ENCODE data around the gene SCN2A. TPM values are rescaled to one million over a fixed set of nuclear protein-coding genes. Genes with fewer than 3 reads are reported as not detected.

Gene SCN2A
- total RNA-seq, result under 1 TPM in 1 of 3 donors, not detected in 2; 0.05 TPM

GRCh38 chr2:165239230-165239629 is at the start of gene SCN2A:
Gene SCN2A (plus strand): TSS chr2:165239414. CDS start chr2:165295824, 56,410 bp downstream.
- ATAC-seq (no peak), DNase-seq (no peak)
- H3K4me3 Mint-ChIP-seq, result no peak within 1 kb of the TSS
- peaks cover 3% of the 10 kb centered on the region for H3K9me3 Mint-ChIP-seq
- H3K36me3 Mint-ChIP-seq (ENCODE audit: insufficient read depth), result no peaks in the 10 kb centered on the region
- no peaks in the 10 kb centered on the region for H3K27me3 Mint-ChIP-seq (ENCODE audit: low read depth)
- no peaks in the 10 kb centered on the region for H3K4me1 Mint-ChIP-seq (ENCODE audit: low read depth)

- Mint-ChIP-seq H3K27me3 (ENCODE audit: low read depth) (no peaks in the 10 kb centered on the region), H3K4me3 (no peak overlapping the region), H3K4me1 (ENCODE audit: low read depth) (no peaks in the 10 kb centered on the region)
Observed at GRCh38 chr2:165191096-165191728, 48.0 kb upstream of the SCN2A start.

GRCh38 chr2:165192729-165193128 is 46.5 kb upstream of the SCN2A start:
- DNase-seq (no peak), ATAC-seq (no peak)
- Mint-ChIP-seq H3K9me3 (no peaks in the 10 kb centered on the region), H3K27me3 (ENCODE audit: low read depth) (no peaks in the 10 kb centered on the region), H3K4me1 (ENCODE audit: low read depth) (no peaks in the 10 kb centered on the region), H3K36me3 (ENCODE audit: insufficient read depth) (no peaks in the 10 kb centered on the region), H3K4me3 (no peak overlapping the region)

More at GRCh38 chr2:165191096-165191728, 48.0 kb upstream of the SCN2A start:
- DNase-seq (no peak), ATAC-seq (no peak)
- no peaks in the 10 kb centered on the region for H3K9me3 Mint-ChIP-seq
- H3K36me3 Mint-ChIP-seq (ENCODE audit: insufficient read depth), result no peaks in the 10 kb centered on the region

GRCh38 chr2:165193178-165193777 is 45.9 kb upstream of the SCN2A start:
- H3K27me3 Mint-ChIP-seq (ENCODE audit: low read depth), result no peaks in the 10 kb centered on the region
- no peaks in the 10 kb centered on the region for H3K36me3 Mint-ChIP-seq (ENCODE audit: insufficient read depth)
- no peaks in the 10 kb centered on the region for H3K9me3 Mint-ChIP-seq
- DNase-seq, result no peak
- H3K4me1 Mint-ChIP-seq (ENCODE audit: low read depth), result no peaks in the 10 kb centered on the region
- H3K4me3 Mint-ChIP-seq, result no peak overlapping the region
- no peak for ATAC-seq

GRCh38 chr2:165196411-165196810 is 42.8 kb upstream of the SCN2A start:
- no peak overlapping the region for H3K4me3 Mint-ChIP-seq
- no peaks in the 10 kb centered on the region for H3K4me1 Mint-ChIP-seq (ENCODE audit: low read depth)
- H3K36me3 Mint-ChIP-seq (ENCODE audit: insufficient read depth), result no peaks in the 10 kb centered on the region
- DNase-seq (no peak), ATAC-seq (no peak)
- no peaks in the 10 kb centered on the region for H3K9me3 Mint-ChIP-seq
- H3K27me3 Mint-ChIP-seq (ENCODE audit: low read depth), result no peaks in the 10 kb centered on the region

GRCh38 chr2:165197346-165197745 is 41.9 kb upstream of the SCN2A start:
- ATAC-seq (no peak), DNase-seq (no peak)
- no peaks in the 10 kb centered on the region for H3K27me3 Mint-ChIP-seq (ENCODE audit: low read depth)
- H3K4me1 Mint-ChIP-seq (ENCODE audit: low read depth), result no peaks in the 10 kb centered on the region
- H3K4me3 Mint-ChIP-seq, result no peak overlapping the region
- H3K36me3 Mint-ChIP-seq (ENCODE audit: insufficient read depth), result no peaks in the 10 kb centered on the region
- no peaks in the 10 kb centered on the region for H3K9me3 Mint-ChIP-seq

GRCh38 chr2:165198181-165198580 is 41.0 kb upstream of the SCN2A start:
- Mint-ChIP-seq H3K36me3 (ENCODE audit: insufficient read depth) (no peaks in the 10 kb centered on the region), H3K4me3 (no peak overlapping the region), H3K27me3 (ENCODE audit: low read depth) (no peaks in the 10 kb centered on the region), H3K4me1 (ENCODE audit: low read depth) (no peaks in the 10 kb centered on the region), H3K9me3 (no peaks in the 10 kb centered on the region)
- DNase-seq (no peak), ATAC-seq (no peak)

GRCh38 chr2:165202239-165202638 is 37.0 kb upstream of the SCN2A start:
- ATAC-seq (no peak), DNase-seq (no peak)
- H3K4me1 Mint-ChIP-seq (ENCODE audit: low read depth), result peaks cover 3% of the 10 kb centered on the region
- no peaks in the 10 kb centered on the region for H3K9me3 Mint-ChIP-seq
- no peak overlapping the region for H3K4me3 Mint-ChIP-seq
- peaks cover 2% of the 10 kb centered on the region for H3K27me3 Mint-ChIP-seq (ENCODE audit: low read depth)
- no peaks in the 10 kb centered on the region for H3K36me3 Mint-ChIP-seq (ENCODE audit: insufficient read depth)

GRCh38 chr2:165203689-165204559 is 35.3 kb upstream of the SCN2A start, which contains the start of gene SCN3A:
Gene SCN3A (minus strand): TSS chr2:165204050. CDS start chr2:165176394, 27,656 bp downstream.
- DNase-seq, result no peak

GRCh38 chr2:165205865-165206264 is 33.3 kb upstream of the SCN2A start:
- Mint-ChIP-seq H3K9me3 (no peaks in the 10 kb centered on the region), H3K27me3 (ENCODE audit: low read depth) (peaks cover 3% of the 10 kb centered on the region)
- no peak for ATAC-seq

More at GRCh38 chr2:165203689-165204559, 35.3 kb upstream of the SCN2A start, which contains the start of gene SCN3A:
- H3K9me3 Mint-ChIP-seq, result no peaks in the 10 kb centered on the region
- peak within 1 kb of the TSS; percentile 24 for H3K4me3 Mint-ChIP-seq
- peaks cover 2% of the 10 kb centered on the region for H3K27me3 Mint-ChIP-seq (ENCODE audit: low read depth)
- H3K36me3 Mint-ChIP-seq (ENCODE audit: insufficient read depth), result no peaks in the 10 kb centered on the region
- H3K4me1 Mint-ChIP-seq (ENCODE audit: low read depth), result peaks cover 3% of the 10 kb centered on the region
- no peak for ATAC-seq

GRCh38 chr2:165208094-165208493 is 31.1 kb upstream of the SCN2A start:
- Mint-ChIP-seq H3K4me1 (ENCODE audit: low read depth) (peaks cover 3% of the 10 kb centered on the region), H3K27me3 (ENCODE audit: low read depth) (peaks cover 3% of the 10 kb centered on the region), H3K9me3 (no peaks in the 10 kb centered on the region), H3K4me3 (no peak overlapping the region), H3K36me3 (ENCODE audit: insufficient read depth) (no peaks in the 10 kb centered on the region)
- DNase-seq (no peak), ATAC-seq (no peak)

More at GRCh38 chr2:165205865-165206264, 33.3 kb upstream of the SCN2A start:
- Mint-ChIP-seq H3K4me1 (ENCODE audit: low read depth) (peaks cover 3% of the 10 kb centered on the region), H3K36me3 (ENCODE audit: insufficient read depth) (no peaks in the 10 kb centered on the region), H3K4me3 (no peak overlapping the region)
- DNase-seq, result no peak

- no peak for DNase-seq
- ATAC-seq, result no peak
- Mint-ChIP-seq H3K4me3 (no peak overlapping the region), H3K9me3 (no peaks in the 10 kb centered on the region), H3K27me3 (ENCODE audit: low read depth) (peaks cover 1% of the 10 kb centered on the region), H3K36me3 (ENCODE audit: insufficient read depth) (no peaks in the 10 kb centered on the region), H3K4me1 (ENCODE audit: low read depth) (no peaks in the 10 kb centered on the region)
Observed at GRCh38 chr2:165214093-165214492, 25.1 kb upstream of the SCN2A start.

- Mint-ChIP-seq H3K27me3 (ENCODE audit: low read depth) (no peaks in the 10 kb centered on the region), H3K9me3 (no peaks in the 10 kb centered on the region), H3K4me3 (no peak overlapping the region), H3K4me1 (ENCODE audit: low read depth) (no peaks in the 10 kb centered on the region), H3K36me3 (ENCODE audit: insufficient read depth) (no peaks in the 10 kb centered on the region)
- no peak for DNase-seq
- ATAC-seq, result no peak
Observed at GRCh38 chr2:165219481-165219880, 19.7 kb upstream of the SCN2A start.

- ATAC-seq (no peak), DNase-seq (no peak)
- no peaks in the 10 kb centered on the region for H3K36me3 Mint-ChIP-seq (ENCODE audit: insufficient read depth)
- H3K4me1 Mint-ChIP-seq (ENCODE audit: low read depth), result no peaks in the 10 kb centered on the region
- no peaks in the 10 kb centered on the region for H3K27me3 Mint-ChIP-seq (ENCODE audit: low read depth)
- H3K9me3 Mint-ChIP-seq, result no peaks in the 10 kb centered on the region
- no peak overlapping the region for H3K4me3 Mint-ChIP-seq
Observed at GRCh38 chr2:165224941-165225340, 14.3 kb upstream of the SCN2A start.

Data from activated T-cell treated with anti-CD3 and anti-CD28 coated beads, Interleukin-2, amount 50 U/mL, for 4 hours (primary cell).